HEK293 (cell line): ENCODE measurements around the gene PLXNA3.

Source experiments
- CTCF ChIA-PET: fragments of 350-600 bp; formaldehyde crosslinking; extraction: SDS; loops from one replicate; lab custom pipeline; 2021; ENCODE audit warnings: antibody characterized with exemption; lab: Yijun Ruan, JAX
- POLR2A ChIA-PET: fragments of 300-600 bp; formaldehyde crosslinking; extraction: SDS; loops from one replicate; lab custom pipeline; 2020; ENCODE audit warnings: antibody characterized with exemption, inconsistent platforms; lab: Yijun Ruan, JAX
- H3K27ac ChIP-seq: fragments of 200-500 bp; sonication (Bioruptor generic); 2 replicates; pipeline ENCODE4 v1.5.1; 2014; ENCODE audit warnings: low read depth, low read length, control low read depth, inconsistent platforms; ENCODE audit errors: extremely low read depth
- H3K36me3 ChIP-seq, 2 experiments: fragments of 200-500 bp in 1 of 2; sonication (Bioruptor generic) in 1 of 2; 1 replicate in 1 of 2; 2 replicates in 1 of 2; pipeline ENCODE4 v1.5.1; 2014 to 2017; ENCODE audit warnings: inconsistent platforms in 2 of 2, low read length in 2 of 2; ENCODE audit not compliant: control insufficient read depth in 2 of 2, insufficient read depth in 1 of 2
- H3K4me1 ChIP-seq: fragments of 200-500 bp; sonication (Bioruptor generic); 2 replicates; pipeline ENCODE4 v1.5.1; 2014; ENCODE audit warnings: mild to moderate bottlenecking, low read length, inconsistent platforms; ENCODE audit not compliant: control insufficient read depth, insufficient read depth
- H3K4me3 ChIP-seq: 2 replicates; pipeline ENCODE4 v1.5.1; 2011; ENCODE audit warnings: low read depth, mild to moderate bottlenecking, control low read depth, low read length, moderate library complexity
- H3K9me3 ChIP-seq: fragments of 200-500 bp; sonication (Bioruptor generic); 2 replicates; pipeline ENCODE4 v1.5.1; 2014; ENCODE audit warnings: low read depth, low read length, inconsistent platforms; ENCODE audit not compliant: control insufficient read depth, insufficient read depth
- EGR2 ChIP-seq: fragments of 450-650 bp; formaldehyde crosslinking; IDR thresholded peaks from 2 replicates; pipeline ENCODE4 v1.5.1; 2016; ENCODE audit warnings: low read depth, missing biosample characterization, missing genetic modification characterization
- GLIS1 ChIP-seq: fragments of 450-650 bp; formaldehyde crosslinking; IDR thresholded peaks from 2 replicates; pipeline ENCODE4 v1.5.1; 2016; ENCODE audit warnings: missing biosample characterization, missing genetic modification characterization
- KLF16 ChIP-seq: fragments of 450-650 bp; formaldehyde crosslinking; IDR thresholded peaks from 2 replicates; pipeline ENCODE4 v1.5.1; 2017; ENCODE audit warnings: missing biosample characterization, missing genetic modification characterization
- MYNN ChIP-seq: fragments of 450-650 bp; formaldehyde crosslinking; IDR thresholded peaks from 2 replicates; pipeline ENCODE4 v1.5.1; 2016; ENCODE audit warnings: missing biosample characterization, missing genetic modification characterization, borderline replicate concordance
- SETDB1 ChIP-seq: IDR thresholded peaks from one replicate; pipeline ENCODE4 v1.6.1; 2017; ENCODE audit warnings: mild to moderate bottlenecking, low read length, moderate library complexity, mixed read lengths; ENCODE audit not compliant: insufficient read length
- ZBTB20 ChIP-seq: fragments of 450-650 bp; formaldehyde crosslinking; IDR thresholded peaks from 2 replicates; pipeline ENCODE4 v1.5.1; 2016; ENCODE audit warnings: missing biosample characterization, missing genetic modification characterization
- ZFHX2 ChIP-seq: fragments of 450-650 bp; formaldehyde crosslinking; conservative IDR thresholded peaks from 2 replicates; pipeline ENCODE4 v1.5.1; 2016; ENCODE audit warnings: missing biosample characterization, missing genetic modification characterization
- ZNF10 ChIP-seq: fragments of 450-650 bp; formaldehyde crosslinking; IDR thresholded peaks from 2 replicates; pipeline ENCODE4 v1.5.1; 2017; ENCODE audit warnings: missing biosample characterization, missing genetic modification characterization
- ZNF140 ChIP-seq: fragments of 450-650 bp; formaldehyde crosslinking; IDR thresholded peaks from 2 replicates; pipeline ENCODE4 v1.5.1; 2016; ENCODE audit warnings: missing biosample characterization, missing genetic modification characterization
- ZNF174 ChIP-seq: fragments of 450-650 bp; formaldehyde crosslinking; IDR thresholded peaks from 2 replicates; pipeline ENCODE4 v1.5.0; 2017; ENCODE audit warnings: missing biosample characterization, mild to moderate bottlenecking, missing genetic modification characterization
- ZNF585B ChIP-seq: fragments of 450-650 bp; formaldehyde crosslinking; IDR thresholded peaks from 2 replicates; pipeline ENCODE4 v1.5.1; 2016; ENCODE audit warnings: missing biosample characterization, missing genetic modification characterization
- ZNF596 ChIP-seq: fragments of 450-650 bp; IDR thresholded peaks from 2 replicates; pipeline ENCODE4 v1.5.0; 2018; ENCODE audit warnings: missing biosample characterization, mild to moderate bottlenecking, missing genetic modification characterization, moderate library complexity
- ZSCAN30 ChIP-seq: fragments of 450-650 bp; IDR thresholded peaks from 2 replicates; pipeline ENCODE4 v1.5.1; 2018; ENCODE audit warnings: missing biosample characterization, mild to moderate bottlenecking, missing genetic modification characterization, moderate library complexity
- TF ChIP-seq, protein P1 (sequence below): fragments of 450-650 bp; formaldehyde crosslinking; IDR thresholded peaks from 2 replicates; pipeline ENCODE4 v1.5.1; 2016; ENCODE audit warnings: missing biosample characterization, missing genetic modification characterization
- TF ChIP-seq, protein P2 (sequence below): fragments of 450-650 bp; formaldehyde crosslinking; IDR thresholded peaks from 2 replicates; pipeline ENCODE4 v1.5.1; 2016; ENCODE audit warnings: missing biosample characterization, missing genetic modification characterization

The PLXNA3 gene

DNA sequence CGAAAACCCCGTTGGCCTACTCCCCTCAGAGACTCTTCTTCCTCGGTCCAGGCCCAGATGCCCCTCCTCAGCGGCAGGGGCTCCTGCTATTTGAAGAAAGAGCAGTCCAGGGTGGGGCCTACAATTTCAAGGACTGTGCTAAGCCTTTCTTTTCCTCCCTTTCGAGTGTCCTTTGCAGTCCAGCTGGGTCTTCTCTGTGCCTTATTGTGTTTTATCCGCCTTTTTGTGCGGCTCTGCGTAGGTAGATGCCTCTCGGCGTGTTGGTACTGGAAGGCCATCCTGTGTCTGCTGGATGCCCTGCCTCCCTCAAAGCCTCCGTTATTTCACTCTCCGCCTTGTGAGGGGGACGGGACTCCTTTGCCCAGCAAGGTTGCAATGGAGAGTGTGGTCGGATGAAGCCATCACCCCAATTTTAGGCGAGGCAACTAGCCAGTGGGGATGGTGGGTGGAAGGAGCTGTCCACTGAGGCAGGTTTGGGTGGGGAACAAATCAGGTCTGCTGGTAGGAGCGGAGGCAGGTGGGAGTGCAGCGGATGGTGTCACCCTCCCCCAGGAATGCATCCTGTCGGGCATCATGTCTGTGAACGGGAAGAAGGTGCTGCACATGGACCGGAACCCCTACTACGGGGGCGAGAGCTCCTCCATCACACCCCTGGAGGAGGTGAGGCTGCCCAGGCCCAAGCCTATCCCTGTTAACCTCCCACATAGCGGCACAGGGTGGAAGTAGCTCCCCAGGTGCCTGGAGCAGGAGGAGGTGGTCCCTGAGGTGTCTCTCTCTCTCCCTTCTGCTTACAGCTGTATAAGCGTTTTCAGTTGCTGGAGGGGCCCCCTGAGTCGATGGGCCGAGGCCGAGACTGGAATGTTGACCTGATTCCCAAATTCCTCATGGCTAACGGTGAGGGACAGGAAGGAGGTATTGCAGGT, 19.8 kb upstream of the PLXNA3 start:
- TF ChIP-seq ZSCAN30 (tag by site-specific recombination) (no peak), GLIS1 (tag by site-specific recombination) (peak; percentile 21), EGR2 (tag by site-specific recombination) (peak; percentile 59), ZNF585B (tag by site-specific recombination) (no peak), ZNF174 (no peak), ZFHX2 (tag by site-specific recombination) (peak; percentile 65), MYNN (tag by site-specific recombination) (no peak), ZBTB20 (tag by site-specific recombination) (no peak)
- TF ChIP-seq, protein P1, sequence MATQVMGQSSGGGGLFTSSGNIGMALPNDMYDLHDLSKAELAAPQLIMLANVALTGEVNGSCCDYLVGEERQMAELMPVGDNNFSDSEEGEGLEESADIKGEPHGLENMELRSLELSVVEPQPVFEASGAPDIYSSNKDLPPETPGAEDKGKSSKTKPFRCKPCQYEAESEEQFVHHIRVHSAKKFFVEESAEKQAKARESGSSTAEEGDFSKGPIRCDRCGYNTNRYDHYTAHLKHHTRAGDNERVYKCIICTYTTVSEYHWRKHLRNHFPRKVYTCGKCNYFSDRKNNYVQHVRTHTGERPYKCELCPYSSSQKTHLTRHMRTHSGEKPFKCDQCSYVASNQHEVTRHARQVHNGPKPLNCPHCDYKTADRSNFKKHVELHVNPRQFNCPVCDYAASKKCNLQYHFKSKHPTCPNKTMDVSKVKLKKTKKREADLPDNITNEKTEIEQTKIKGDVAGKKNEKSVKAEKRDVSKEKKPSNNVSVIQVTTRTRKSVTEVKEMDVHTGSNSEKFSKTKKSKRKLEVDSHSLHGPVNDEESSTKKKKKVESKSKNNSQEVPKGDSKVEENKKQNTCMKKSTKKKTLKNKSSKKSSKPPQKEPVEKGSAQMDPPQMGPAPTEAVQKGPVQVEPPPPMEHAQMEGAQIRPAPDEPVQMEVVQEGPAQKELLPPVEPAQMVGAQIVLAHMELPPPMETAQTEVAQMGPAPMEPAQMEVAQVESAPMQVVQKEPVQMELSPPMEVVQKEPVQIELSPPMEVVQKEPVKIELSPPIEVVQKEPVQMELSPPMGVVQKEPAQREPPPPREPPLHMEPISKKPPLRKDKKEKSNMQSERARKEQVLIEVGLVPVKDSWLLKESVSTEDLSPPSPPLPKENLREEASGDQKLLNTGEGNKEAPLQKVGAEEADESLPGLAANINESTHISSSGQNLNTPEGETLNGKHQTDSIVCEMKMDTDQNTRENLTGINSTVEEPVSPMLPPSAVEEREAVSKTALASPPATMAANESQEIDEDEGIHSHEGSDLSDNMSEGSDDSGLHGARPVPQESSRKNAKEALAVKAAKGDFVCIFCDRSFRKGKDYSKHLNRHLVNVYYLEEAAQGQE (tag by site-specific recombination), result peak; percentile 43; the same call in 1 of the 2 replicates
- TF ChIP-seq, protein P2, sequence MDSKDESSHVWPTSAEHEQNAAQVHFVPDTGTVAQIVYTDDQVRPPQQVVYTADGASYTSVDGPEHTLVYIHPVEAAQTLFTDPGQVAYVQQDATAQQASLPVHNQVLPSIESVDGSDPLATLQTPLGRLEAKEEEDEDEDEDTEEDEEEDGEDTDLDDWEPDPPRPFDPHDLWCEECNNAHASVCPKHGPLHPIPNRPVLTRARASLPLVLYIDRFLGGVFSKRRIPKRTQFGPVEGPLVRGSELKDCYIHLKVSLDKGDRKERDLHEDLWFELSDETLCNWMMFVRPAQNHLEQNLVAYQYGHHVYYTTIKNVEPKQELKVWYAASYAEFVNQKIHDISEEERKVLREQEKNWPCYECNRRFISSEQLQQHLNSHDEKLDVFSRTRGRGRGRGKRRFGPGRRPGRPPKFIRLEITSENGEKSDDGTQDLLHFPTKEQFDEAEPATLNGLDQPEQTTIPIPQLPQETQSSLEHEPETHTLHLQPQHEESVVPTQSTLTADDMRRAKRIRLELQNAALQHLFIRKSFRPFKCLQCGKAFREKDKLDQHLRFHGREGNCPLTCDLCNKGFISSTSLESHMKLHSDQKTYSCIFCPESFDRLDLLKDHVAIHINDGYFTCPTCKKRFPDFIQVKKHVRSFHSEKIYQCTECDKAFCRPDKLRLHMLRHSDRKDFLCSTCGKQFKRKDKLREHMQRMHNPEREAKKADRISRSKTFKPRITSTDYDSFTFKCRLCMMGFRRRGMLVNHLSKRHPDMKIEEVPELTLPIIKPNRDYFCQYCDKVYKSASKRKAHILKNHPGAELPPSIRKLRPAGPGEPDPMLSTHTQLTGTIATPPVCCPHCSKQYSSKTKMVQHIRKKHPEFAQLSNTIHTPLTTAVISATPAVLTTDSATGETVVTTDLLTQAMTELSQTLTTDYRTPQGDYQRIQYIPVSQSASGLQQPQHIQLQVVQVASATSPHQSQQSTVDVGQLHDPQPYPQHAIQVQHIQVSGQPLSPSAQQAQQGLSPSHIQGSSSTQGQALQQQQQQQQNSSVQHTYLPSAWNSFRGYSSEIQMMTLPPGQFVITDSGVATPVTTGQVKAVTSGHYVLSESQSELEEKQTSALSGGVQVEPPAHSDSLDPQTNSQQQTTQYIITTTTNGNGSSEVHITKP (tag by site-specific recombination), result peak; percentile 77
- TF ChIP-seq, all 188 proteins: peak for 5
- no peaks in the 10 kb centered on the region for H3K9me3 ChIP-seq
- H3K4me3 ChIP-seq, result peak overlapping the region; percentile 69
- no peaks in the 10 kb centered on the region for H3K4me1 ChIP-seq
- H3K36me3 ChIP-seq, result peaks cover 7 to 80% of the 10 kb centered on the region in 2 experiments; a peak in 2 of 3 replicates
- ChIA-PET CTCF (interaction anchor here (0.5 to 0.7 kb wide), 2 partner anchors 10 to 78 kb away, joined by 3 to 4 read pairs; partner anchors contain the start of gene ATP6AP1), POLR2A (no interaction called here)
- H3K27ac ChIP-seq, result peak overlapping the region; percentile 43; the same call in 1 of the 2 replicates

DNA sequence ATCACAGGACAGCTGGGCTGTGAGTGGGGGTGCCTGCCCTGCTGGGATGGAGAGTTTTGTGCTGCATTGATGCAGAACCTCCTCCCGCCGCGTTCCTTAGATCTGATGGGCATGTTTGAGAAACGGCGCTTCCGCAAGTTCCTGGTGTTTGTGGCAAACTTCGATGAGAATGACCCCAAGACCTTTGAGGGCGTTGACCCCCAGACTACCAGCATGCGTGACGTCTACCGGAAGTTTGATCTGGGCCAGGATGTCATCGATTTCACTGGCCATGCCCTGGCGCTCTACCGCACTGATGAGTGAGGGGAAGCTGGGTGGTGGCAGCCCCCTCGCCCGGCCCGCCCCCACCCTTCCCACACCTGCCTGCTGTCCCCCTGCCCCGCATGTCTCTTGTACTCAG, 18.2 kb upstream of the PLXNA3 start:
- H3K27ac ChIP-seq, result no peak overlapping the region
- no peak overlapping the region for H3K4me3 ChIP-seq
- CTCF ChIA-PET, result no interaction called here
- POLR2A ChIA-PET, result no interaction called here
- H3K9me3 ChIP-seq, result no peaks in the 10 kb centered on the region
- H3K36me3 ChIP-seq, result peaks cover 7 to 65% of the 10 kb centered on the region in 2 experiments; a peak in 2 of 3 replicates
- TF ChIP-seq KLF16 (tag by site-specific recombination), result no peak
- no peak for TF ChIP-seq ZNF140 (tag by site-specific recombination)
- no peak for TF ChIP-seq SETDB1
- TF ChIP-seq ZNF596 (tag by site-specific recombination), result no peak
- no peak for TF ChIP-seq ZNF10 (tag by site-specific recombination)
- no peaks in the 10 kb centered on the region for H3K4me1 ChIP-seq
